ENCODE data around the gene MATN4. TPM values are rescaled to one million over a fixed set of nuclear protein-coding genes. Genes with fewer than 3 reads are reported as not detected.

Gene MATN4
- total RNA-seq, 1 donor from 2014 or later = not detected

GRCh38 chr20:45289942-45290676, 18.0 kb downstream of the MATN4 start:
- DNase-seq = no peak

GRCh38 chr20:45288860-45289259, 19.2 kb downstream of the MATN4 start:
- no peak for DNase-seq

GRCh38 chr20:45288376-45288775, 19.7 kb downstream of the MATN4 start:
- no peak for DNase-seq

GRCh38 chr20:45283551-45284057, 24.5 kb downstream of the MATN4 start:
- no peak for DNase-seq

- no peak for DNase-seq
These were observed 25.2 kb downstream of the MATN4 start for GRCh38 chr20:45282700-45283550.

- no peak for DNase-seq
These were observed 28.1 kb downstream of the MATN4 start for GRCh38 chr20:45279992-45280391.

GRCh38 chr20:45275338-45275737, 32.8 kb downstream of the MATN4 start:
- no peak for DNase-seq

- no peak for DNase-seq
These were observed 38.3 kb downstream of the MATN4 start for GRCh38 chr20:45269754-45270270.

- DNase-seq = no peak
These were observed 39.0 kb downstream of the MATN4 start for GRCh38 chr20:45269056-45269455.

GRCh38 chr20:45268531-45268930, 39.6 kb downstream of the MATN4 start:
- no peak for DNase-seq

- DNase-seq = no peak
These were observed 41.1 kb downstream of the MATN4 start for GRCh38 chr20:45266977-45267376.

- DNase-seq = no peak
These were observed 44.4 kb downstream of the MATN4 start for GRCh38 chr20:45263556-45264266.

- DNase-seq = no peak
These were observed 49.4 kb downstream of the MATN4 start for GRCh38 chr20:45258664-45259063.

GRCh38 chr20:45258259-45258658, 49.8 kb downstream of the MATN4 start:
- no peak for DNase-seq

- DNase-seq = no peak
These were observed 50.4 kb downstream of the MATN4 start for GRCh38 chr20:45257711-45258110.

- no peak for DNase-seq
These were observed 50.9 kb downstream of the MATN4 start for GRCh38 chr20:45257161-45257560.

- DNase-seq = no peak
These were observed 53.5 kb downstream of the MATN4 start, which contains the start of gene SLPI for GRCh38 chr20:45254383-45255262. SLPI (minus strand) TSS chr20:45254564; CDS start chr20:45254543, 21 bp downstream.

GRCh38 chr20:45253261-45253660, 54.8 kb downstream of the MATN4 start:
- DNase-seq = no peak

GRCh38 chr20:45251884-45252560, 56.1 kb downstream of the MATN4 start:
- no peak for DNase-seq

- DNase-seq = no peak
These were observed 59.5 kb downstream of the MATN4 start for GRCh38 chr20:45248609-45249008.

- DNase-seq = no peak
These were observed 60.2 kb downstream of the MATN4 start for GRCh38 chr20:45247865-45248264.

All from occipital lobe (tissue), 2 donors.